ENCODE measurements around the gene LYZL6. TPM values are rescaled to one million over a fixed set of nuclear protein-coding genes. Genes with fewer than 3 reads are reported as not detected.

LYZL6 gene
- total RNA-seq, 4 donors from 2014 or later = not detected

DNA sequence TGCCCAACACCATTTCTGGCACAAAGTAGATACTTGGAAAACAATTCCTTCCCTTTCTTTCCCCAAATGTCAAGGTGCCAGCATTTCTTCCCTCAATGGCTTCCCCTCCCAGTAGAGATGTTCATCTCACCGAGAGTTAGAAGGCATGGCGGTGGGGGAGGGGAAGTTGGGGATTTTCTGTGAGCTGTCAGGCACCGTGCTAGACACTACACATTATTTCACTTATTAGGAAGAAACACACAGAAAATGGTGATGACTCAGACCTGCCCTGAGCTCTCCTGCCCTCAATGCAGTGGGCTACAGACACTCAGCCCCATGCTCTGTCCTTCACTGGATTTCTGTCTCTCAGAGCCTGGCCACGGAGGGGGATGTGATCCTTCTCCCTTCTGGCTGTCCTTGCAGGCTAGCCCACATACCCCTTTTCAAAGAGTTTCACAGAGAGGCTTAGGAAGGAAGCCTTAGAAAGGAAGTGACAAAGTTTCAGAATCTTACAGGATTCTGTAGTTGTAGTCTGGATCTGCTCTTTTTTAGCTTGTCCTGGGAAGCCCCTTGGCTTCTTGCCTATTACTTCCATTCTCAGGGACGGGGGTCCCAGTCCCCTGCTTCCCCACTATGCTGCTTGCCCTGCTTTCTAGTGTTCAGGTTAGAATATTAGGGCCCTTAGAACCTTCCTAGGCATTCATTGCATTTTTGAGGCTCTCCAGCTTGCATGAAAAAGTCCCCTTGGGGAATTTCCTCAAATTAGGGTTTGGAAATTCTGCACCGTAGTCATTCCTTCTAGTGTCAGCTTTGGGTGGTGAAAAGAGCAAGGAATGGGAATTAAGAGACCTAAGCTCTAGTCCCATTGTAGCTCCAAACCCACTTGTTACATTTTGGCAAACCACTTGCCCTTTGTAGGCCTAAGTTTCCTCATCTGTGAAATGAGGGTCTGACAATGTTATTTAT, 51.1 kb downstream of the LYZL6 start:
- DNase-seq (ENCODE audit: low spot score) (no peak), ATAC-seq (ENCODE audit: low FRiP score) (no peak)
- TF ChIP-seq, protein P1, sequence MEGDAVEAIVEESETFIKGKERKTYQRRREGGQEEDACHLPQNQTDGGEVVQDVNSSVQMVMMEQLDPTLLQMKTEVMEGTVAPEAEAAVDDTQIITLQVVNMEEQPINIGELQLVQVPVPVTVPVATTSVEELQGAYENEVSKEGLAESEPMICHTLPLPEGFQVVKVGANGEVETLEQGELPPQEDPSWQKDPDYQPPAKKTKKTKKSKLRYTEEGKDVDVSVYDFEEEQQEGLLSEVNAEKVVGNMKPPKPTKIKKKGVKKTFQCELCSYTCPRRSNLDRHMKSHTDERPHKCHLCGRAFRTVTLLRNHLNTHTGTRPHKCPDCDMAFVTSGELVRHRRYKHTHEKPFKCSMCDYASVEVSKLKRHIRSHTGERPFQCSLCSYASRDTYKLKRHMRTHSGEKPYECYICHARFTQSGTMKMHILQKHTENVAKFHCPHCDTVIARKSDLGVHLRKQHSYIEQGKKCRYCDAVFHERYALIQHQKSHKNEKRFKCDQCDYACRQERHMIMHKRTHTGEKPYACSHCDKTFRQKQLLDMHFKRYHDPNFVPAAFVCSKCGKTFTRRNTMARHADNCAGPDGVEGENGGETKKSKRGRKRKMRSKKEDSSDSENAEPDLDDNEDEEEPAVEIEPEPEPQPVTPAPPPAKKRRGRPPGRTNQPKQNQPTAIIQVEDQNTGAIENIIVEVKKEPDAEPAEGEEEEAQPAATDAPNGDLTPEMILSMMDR (IDR thresholded peaks at IDR 0.05) = no peak

GRCh38 chr17:35891269-35891668, 52.2 kb downstream of the LYZL6 start:
- DNase-seq (ENCODE audit: low spot score) (no peak), ATAC-seq (ENCODE audit: low FRiP score) (no peak)
- TF ChIP-seq, protein P1 (IDR thresholded peaks at IDR 0.05) = no peak

DNA sequence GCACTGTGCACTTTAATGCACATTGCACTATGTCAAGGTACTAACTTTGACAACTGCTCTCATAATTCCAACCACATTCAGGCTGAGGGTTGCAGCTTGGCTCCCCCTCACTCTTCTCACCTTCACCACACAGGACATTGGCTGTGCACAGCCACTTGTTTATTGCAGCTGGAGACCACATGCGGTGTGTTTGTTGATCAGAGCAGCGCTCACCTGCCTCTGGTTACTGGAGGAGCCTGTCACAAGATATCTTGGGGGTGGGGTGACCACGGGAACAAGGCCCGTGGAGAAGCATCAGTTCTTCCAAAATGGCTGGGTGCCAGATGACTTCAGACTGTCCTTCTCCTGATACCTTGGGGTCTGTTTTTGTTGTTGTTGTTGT, 52.7 kb downstream of the LYZL6 start:
- DNase-seq (ENCODE audit: low spot score) (no peak), ATAC-seq (ENCODE audit: low FRiP score) (no peak)
- TF ChIP-seq, protein P1 (IDR thresholded peaks at IDR 0.05) = no peak

DNA sequence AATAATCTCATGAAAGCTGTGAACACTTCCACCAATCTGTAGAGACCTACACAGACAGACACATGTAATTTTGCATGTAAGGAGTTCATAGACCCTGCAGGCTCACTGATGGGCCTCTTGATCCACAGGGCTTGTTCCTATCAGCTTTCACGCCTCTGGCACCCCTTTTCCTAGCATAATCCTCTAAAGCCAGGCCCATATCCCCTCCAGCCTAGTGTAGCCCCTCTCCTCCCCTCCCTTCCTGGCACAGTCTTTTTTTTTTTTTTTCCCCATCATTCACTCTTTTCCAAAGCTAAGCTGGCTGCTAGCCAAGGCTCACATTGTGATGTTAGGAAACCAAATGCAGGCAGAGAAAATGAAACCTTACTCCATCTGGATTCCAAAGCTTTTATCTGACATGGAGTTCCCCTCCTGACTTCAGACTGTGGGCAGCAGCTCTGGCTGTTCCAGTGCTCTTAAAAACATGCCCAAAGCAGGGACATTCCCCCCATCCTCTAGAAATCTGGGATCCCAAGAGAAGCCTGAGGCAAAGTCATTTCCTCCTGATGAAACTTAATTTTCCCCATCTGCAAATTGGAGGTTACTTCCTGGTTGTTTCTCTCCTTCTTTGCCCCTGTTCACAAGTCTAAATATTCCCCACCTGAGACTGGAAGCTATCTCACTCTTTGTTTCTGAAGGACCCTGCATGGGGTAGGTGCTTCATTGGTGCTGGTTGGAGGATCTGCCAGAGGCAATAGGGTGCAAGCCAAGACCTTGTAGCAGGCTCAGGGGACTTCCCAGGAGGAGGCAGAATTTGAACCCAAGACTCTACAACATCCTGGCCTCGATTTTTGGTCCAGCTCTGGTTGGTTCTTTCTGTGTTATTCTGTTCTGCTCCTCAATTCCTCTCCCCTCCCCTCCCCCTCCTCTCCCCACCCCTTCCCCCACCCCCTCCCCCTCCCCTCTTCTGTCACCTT, 53.4 kb downstream of the LYZL6 start:
- DNase-seq (ENCODE audit: low spot score) = peak; percentile 30
- TF ChIP-seq, protein P1 (IDR thresholded peaks at IDR 0.05) = no peak
- ATAC-seq (ENCODE audit: low FRiP score) = no peak

- no peak for DNase-seq (ENCODE audit: low spot score)
- TF ChIP-seq, protein P1 (IDR thresholded peaks at IDR 0.05) = no peak
- ATAC-seq (ENCODE audit: low FRiP score) = no peak
These were observed 54.3 kb downstream of the LYZL6 start for GRCh38 chr17:35889241-35889640.

Small RNA genes lying within 50 kb of the gene (small RNA-seq; reads per million reads assigned to genes)
- 700 reads per million, percentile 98 among the genes with 10 or more reads in this experiment for gene RF00100

Other genes with a start within 250 kb of the LYZL6 start
- 10 to 100 TPM in 3 of 4 donors, 1 to 10 TPM in 1; 9.9 to 63.8 (median 42.3) TPM for gene RASL10B, start 212.1 kb downstream of the LYZL6 start, total RNA-seq
- gene GAS2L2, start 190.5 kb downstream of the LYZL6 start, total RNA-seq = under 1 TPM in 3 of 4 donors, not detected in 1; 0.37 to 0.82 (median 0.48) TPM
- gene C17orf50, start 182.8 kb downstream of the LYZL6 start, total RNA-seq = not detected
- 10 to 100 TPM; 31.5 to 65.6 (median 48.7) TPM for gene MMP28, start 148.1 kb downstream of the LYZL6 start, total RNA-seq
- gene TAF15, start 134.2 kb downstream of the LYZL6 start, total RNA-seq = 10 to 100 TPM; 33.2 to 80.2 (median 64.0) TPM
- gene HEATR9, start 74.8 kb downstream of the LYZL6 start, total RNA-seq = not detected
- gene CCL5, start 63.4 kb downstream of the LYZL6 start, total RNA-seq = 10 to 100 TPM in 1 of 4 donors, 1 to 10 TPM in 3; 5.5 to 10.7 (median 6.0) TPM
- not detected for gene RDM1, start 12.9 kb downstream of the LYZL6 start, total RNA-seq
- 1 to 10 TPM in 1 of 4 donors, under 1 TPM in 1, not detected in 2; 0.69 to 2.8 TPM for gene CCL16, start 37.8 kb upstream of the LYZL6 start, total RNA-seq
- gene CCL14, start 43.0 kb upstream of the LYZL6 start, total RNA-seq = 10 to 100 TPM; 29.0 to 83.2 (median 68.7) TPM
- 1 to 10 TPM in 1 of 4 donors, not detected in 3; 4.6 TPM for gene CCL15, start 57.8 kb upstream of the LYZL6 start, total RNA-seq
- 1 to 10 TPM; 1.5 to 6.6 (median 4.7) TPM for gene CCL23, start 74.3 kb upstream of the LYZL6 start, total RNA-seq
- 10 to 100 TPM in 2 of 4 donors, 1 to 10 TPM in 2; 1.7 to 21.5 (median 9.8) TPM for gene CCL18, start 120.6 kb upstream of the LYZL6 start, total RNA-seq
- gene CCL3, start 146.4 kb upstream of the LYZL6 start, total RNA-seq = 10 to 100 TPM in 2 of 4 donors, 1 to 10 TPM in 2; 4.1 to 12.1 (median 8.0) TPM
- 10 to 100 TPM in 3 of 4 donors, 1 to 10 TPM in 1; 8.6 to 13.3 (median 11.3) TPM for gene CCL4, start 160.1 kb upstream of the LYZL6 start, total RNA-seq
- 1 to 10 TPM; 1.5 to 6.9 (median 2.4) TPM for gene TBC1D3B, start 232.9 kb upstream of the LYZL6 start, total RNA-seq

All from omental fat pad (tissue), 4 donors.